H1 (cell line): ENCODE data around the gene ASB7. TPM values are rescaled to one million over a fixed set of nuclear protein-coding genes. Genes with fewer than 3 reads are reported as not detected.

Source experiments
- ASH2L ChIP-seq: fragments of 200-600, 300-600 bp; sonication (generic); IDR thresholded peaks from one replicate; pipeline ENCODE4 v1.7.1; 2017; ENCODE audit warnings: low read length
- CHD7 ChIP-seq: fragments of 300-600 bp; sonication (generic); IDR thresholded peaks from 2 replicates; pipeline ENCODE4 v1.7.1; 2012; ENCODE audit warnings: low read length, moderate library complexity, mild to moderate bottlenecking, inconsistent platforms; ENCODE audit not compliant: insufficient replicate concordance
- GTF2F1 ChIP-seq: IDR thresholded peaks from 2 replicates; pipeline ENCODE4 v1.6.1; 2012; ENCODE audit warnings: low read depth, low read length, improper control_type of control experiment, borderline replicate concordance
- HDAC2 ChIP-seq, 2 experiments: fragments of 300-600 bp in 1 of 2; sonication (generic) in 1 of 2; IDR thresholded peaks; 2 replicates each; pipeline ENCODE4 v1.6.1; 2011 to 2012; ENCODE audit warnings: low read depth in 2 of 2, low read length in 2 of 2, mild to moderate bottlenecking in 2 of 2, moderate library complexity in 2 of 2, borderline replicate concordance in 1 of 2, inconsistent platforms in 1 of 2
- PHF8 ChIP-seq: fragments of 200-600 bp; sonication (generic); conservative IDR thresholded peaks from 2 replicates; pipeline ENCODE4 v1.7.1; 2012; ENCODE audit warnings: low read depth, mild to moderate bottlenecking, inconsistent platforms, low read length, moderate library complexity
- RXRA ChIP-seq: IDR thresholded peaks from 2 replicates; pipeline ENCODE4 v1.6.1; 2011; ENCODE audit warnings: low read depth, mild to moderate bottlenecking, low read length, moderate library complexity; ENCODE audit not compliant: insufficient read depth
- USF2 ChIP-seq: IDR thresholded peaks from 2 replicates; pipeline ENCODE4 v1.6.1; 2011; ENCODE audit warnings: low read length, improper control_type of control experiment
- polyA plus RNA-seq, 7 experiments: library from polyadenylated mRNA; depleted of rRNA in 3 of 7; stranded (reverse) in 5 of 7; unstranded in 2 of 7; fragments of >200 nt in 5 of 7; fragments of 200-250 nt in 2 of 7; gene quantifications; 1 replicate in 5 of 7; 2 replicates in 1 of 7; 4 replicates in 1 of 7; pipeline versions ENCODE4 v1.2.1 to v1.2.3, GENCODE V29; 2011 to 2013; ENCODE audit warnings: missing spikeins in 2 of 7, mixed read lengths in 2 of 7
- total RNA-seq: library from RNA; stranded (reverse); fragmentation: NEBNext Ultra II Directional; extraction: Animal tissue kit (Norgen Biotek cat#: 25700); gene quantifications from 2 replicates; pipeline ENCODE4 v1.2.1, GENCODE V29; 2021

The ASB7 gene
- total and polyA plus RNA-seq, 2 of the 8 experiments (the other 6 are each of a cell fraction or from before 2014, with no cell fraction given) = 5.2 to 12.8 TPM

GRCh38 chr15:100601617-100602063 lies 749 bp upstream of the ASB7 start (continued):
- TF ChIP-seq USF2 = no peak
- no peak for TF ChIP-seq GTF2F1
- TF ChIP-seq HDAC2 (IDR thresholded peaks at IDR 0.05; ENCODE audit: borderline replicate concordance in 1 of 2, low read depth in 2 of 2, low read length in 2 of 2) = peak; percentile 28 to 67; a peak in 1 of 4 replicates
- TF ChIP-seq ASH2L = peak; percentile 12
- TF ChIP-seq RXRA = no peak
- TF ChIP-seq CHD7 = no peak
- TF ChIP-seq PHF8 = peak; percentile 44; the same call in 1 of the 2 replicates
